22Rv1 (cell line): Measurements from ENCODE around the gene CARS1.

ENCODE experiments used
- H3K27ac ChIP-seq: fragments of 450-650 bp; 2 replicates; pipeline ENCODE4 v1.5.1; 2017
- ZFX ChIP-seq: fragments of 450-650 bp; IDR thresholded peaks from 2 replicates; pipeline ENCODE4 v1.6.1; 2017; ENCODE audit warnings: antibody characterized with exemption, borderline replicate concordance
- TF ChIP-seq, protein P1 (sequence below): fragments of 450-650 bp; IDR thresholded peaks from 2 replicates; pipeline ENCODE4 v1.5.1; 2017; ENCODE audit warnings: mild to moderate bottlenecking

The CARS1 gene

GRCh38 chr11:3007404-3008010, 49.7 kb downstream of the CARS1 start:
- TF ChIP-seq, protein P1, sequence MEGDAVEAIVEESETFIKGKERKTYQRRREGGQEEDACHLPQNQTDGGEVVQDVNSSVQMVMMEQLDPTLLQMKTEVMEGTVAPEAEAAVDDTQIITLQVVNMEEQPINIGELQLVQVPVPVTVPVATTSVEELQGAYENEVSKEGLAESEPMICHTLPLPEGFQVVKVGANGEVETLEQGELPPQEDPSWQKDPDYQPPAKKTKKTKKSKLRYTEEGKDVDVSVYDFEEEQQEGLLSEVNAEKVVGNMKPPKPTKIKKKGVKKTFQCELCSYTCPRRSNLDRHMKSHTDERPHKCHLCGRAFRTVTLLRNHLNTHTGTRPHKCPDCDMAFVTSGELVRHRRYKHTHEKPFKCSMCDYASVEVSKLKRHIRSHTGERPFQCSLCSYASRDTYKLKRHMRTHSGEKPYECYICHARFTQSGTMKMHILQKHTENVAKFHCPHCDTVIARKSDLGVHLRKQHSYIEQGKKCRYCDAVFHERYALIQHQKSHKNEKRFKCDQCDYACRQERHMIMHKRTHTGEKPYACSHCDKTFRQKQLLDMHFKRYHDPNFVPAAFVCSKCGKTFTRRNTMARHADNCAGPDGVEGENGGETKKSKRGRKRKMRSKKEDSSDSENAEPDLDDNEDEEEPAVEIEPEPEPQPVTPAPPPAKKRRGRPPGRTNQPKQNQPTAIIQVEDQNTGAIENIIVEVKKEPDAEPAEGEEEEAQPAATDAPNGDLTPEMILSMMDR: no peak
- TF ChIP-seq ZFX: no peak
- H3K27ac ChIP-seq: no peak overlapping the region

- TF ChIP-seq ZFX: no peak
- TF ChIP-seq, protein P1: no peak
Observed at GRCh38 chr11:3006505-3007260, 50.5 kb downstream of the CARS1 start.

DNA sequence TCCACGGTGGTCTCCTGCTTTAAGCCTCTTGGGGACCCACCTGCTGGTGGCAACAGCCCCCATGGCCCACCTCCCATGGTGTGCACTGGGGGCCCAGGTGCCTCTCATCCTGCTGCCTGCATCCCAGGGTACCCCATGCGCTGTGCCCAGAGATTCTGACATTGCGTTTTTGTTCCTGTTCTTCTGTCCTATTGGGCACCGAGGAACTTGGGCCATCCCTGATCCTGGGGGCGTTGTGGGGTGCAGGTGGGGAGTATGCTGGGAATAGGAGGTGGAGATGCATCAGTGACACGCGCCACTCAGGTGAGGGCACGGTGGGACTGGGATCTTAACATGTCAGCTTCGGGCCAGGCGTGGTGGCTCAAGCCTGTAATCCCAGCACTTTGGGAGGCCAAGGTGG, 52.7 kb downstream of the CARS1 start:
- TF ChIP-seq ZFX: no peak

More at GRCh38 chr11:3006505-3007260, 50.5 kb downstream of the CARS1 start:
- H3K27ac ChIP-seq: no peak overlapping the region

DNA sequence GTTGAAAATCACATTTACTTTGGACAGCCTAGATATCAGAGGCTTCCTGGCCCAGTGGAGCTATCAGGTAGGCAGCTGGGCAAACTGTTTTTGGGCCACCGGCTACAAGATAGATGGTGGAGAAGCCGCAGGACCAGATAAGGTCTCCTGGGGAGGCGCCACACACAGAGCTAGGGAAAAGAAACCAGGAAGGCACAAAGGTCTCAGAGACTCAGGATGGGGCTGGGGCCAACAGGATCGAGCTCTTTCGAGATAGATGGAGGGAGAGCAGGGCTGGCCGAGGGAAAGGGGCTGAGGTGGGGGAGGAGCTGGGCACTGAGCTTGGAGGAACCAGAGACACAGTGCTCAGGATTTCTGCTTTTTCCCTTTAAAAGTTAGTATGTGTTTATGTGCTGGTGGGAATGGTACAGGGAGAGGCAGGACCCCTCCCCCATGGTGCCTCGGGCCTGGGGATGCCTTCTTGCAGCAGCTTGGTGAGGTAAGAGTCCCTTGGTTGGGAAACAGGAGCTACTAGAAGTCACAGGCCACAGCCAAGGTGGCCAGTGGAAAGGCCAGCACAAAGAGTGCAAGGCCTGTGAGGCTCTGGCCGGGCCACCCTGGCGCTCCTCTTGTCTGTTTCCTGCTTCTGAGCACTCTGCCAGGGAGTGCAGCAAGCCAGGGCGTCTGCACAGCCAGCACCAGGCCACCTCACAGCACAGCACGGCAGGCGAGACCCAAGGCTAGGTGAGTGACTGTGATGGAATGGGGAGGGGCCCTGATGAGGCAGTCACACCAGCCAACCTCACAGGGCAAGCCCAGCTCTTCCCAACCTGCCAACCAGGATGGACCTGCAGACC, 53.6 kb downstream of the CARS1 start:
- TF ChIP-seq, protein P1: no peak
- no peak for TF ChIP-seq ZFX

More for the DNA sequence above, 52.7 kb downstream of the CARS1 start:
- H3K27ac ChIP-seq: no peak overlapping the region

GRCh38 chr11:3002871-3003270, 54.4 kb downstream of the CARS1 start:
- TF ChIP-seq, protein P1: no peak
- TF ChIP-seq ZFX: no peak
- no peak overlapping the region for H3K27ac ChIP-seq

More for the DNA sequence above, 53.6 kb downstream of the CARS1 start:
- H3K27ac ChIP-seq: no peak overlapping the region

GRCh38 chr11:3002351-3002861, 54.8 kb downstream of the CARS1 start:
- no peak overlapping the region for H3K27ac ChIP-seq

DNA sequence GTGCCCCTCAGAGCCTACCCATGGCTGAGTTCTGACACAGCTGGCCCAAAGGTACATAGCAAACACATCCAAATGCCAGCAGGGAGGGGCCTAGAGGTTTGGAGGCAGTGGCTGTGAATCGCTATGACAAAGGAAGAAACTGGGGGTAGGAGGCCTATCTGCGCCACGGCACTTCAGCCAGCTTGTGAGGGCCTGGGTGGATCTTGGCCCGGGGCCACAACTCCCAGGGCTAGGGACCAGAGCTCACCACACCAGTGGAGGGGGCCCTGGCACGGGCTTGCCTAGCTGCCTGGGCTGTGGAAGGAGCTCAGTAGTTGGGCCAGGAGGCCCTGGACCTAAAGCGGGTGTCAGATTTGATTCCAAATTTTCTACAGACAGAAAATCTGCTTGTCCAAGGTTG, 55.7 kb downstream of the CARS1 start:
- TF ChIP-seq ZFX: no peak
- TF ChIP-seq, protein P1: no peak
- 0 out of 2 replicates have a peak overlapping the region, but pooled peaks have one; percentile 7 for H3K27ac ChIP-seq

More at GRCh38 chr11:3002351-3002861, 54.8 kb downstream of the CARS1 start:
- TF ChIP-seq ZFX: no peak
- TF ChIP-seq, protein P1: no peak
